HG03354 (cell line): ENCODE measurements around the gene LSM5.

Source experiments
- ATAC-seq: cut with Tn5 transposase; IDR thresholded peaks from one replicate; pipeline ENCODE4 v1.9.1; 2021; ENCODE audit warnings: mild to moderate bottlenecking; ENCODE audit not compliant: unreplicated experiment, poor library complexity, severe bottlenecking

The LSM5 gene

DNA sequence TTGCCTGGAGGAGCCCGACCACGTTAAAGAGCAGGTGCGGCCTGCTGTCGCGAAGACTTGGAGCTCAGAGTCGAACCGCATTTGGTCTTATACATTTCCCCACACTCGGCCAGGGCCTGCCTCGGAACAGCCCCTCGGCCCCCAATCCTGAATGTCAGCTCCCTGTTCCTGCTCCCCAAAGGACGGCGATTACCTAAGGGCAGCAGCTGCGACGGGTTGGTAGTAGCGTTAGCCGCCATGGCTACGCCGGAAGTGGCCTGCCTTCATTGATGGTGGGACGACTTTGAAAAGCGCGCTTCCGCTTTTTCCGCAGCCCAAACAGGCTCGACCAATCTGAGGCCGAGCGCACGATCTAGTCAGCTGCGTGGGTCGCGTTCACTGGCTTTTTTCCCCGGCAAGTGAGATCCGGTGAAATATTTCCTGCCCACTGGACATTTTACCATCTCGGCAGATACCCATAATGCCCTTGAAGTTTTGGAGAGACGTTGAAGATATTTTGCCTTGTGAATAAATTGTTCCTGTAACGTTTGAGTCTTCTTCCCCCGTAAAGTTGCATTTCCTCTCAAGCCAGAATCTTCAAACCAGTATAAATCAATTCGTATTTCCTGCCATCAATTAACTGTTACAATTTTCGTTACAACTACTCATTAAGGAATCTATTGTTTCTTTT lies at the start of gene LSM5:
Gene LSM5, minus strand, starts transcription at position 254 of the 670 bp plus-strand sequence. Its CDS starts 15 bp downstream, at position 239.
- ATAC-seq: peak; percentile 87

DNA sequence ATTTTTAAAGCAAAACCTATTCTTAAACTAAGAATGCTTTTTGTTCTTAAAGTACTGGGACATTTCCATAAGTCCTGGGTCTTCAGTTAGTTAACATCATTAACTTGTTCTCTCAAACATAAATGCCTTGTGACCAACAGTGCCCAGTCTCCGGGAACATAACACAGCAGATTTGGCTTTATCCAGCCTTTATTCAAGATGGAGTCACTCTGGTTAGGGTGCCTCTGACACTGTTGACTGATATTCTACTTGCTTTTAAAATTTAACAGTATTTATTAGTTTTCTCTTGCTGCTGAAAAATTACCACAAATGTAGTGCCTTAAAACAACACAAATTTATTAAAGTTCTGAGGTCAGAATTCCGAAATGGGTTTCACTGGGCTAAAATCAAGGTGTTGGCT lies 49.2 kb upstream of the LSM5 start:
- ATAC-seq: no peak

DNA sequence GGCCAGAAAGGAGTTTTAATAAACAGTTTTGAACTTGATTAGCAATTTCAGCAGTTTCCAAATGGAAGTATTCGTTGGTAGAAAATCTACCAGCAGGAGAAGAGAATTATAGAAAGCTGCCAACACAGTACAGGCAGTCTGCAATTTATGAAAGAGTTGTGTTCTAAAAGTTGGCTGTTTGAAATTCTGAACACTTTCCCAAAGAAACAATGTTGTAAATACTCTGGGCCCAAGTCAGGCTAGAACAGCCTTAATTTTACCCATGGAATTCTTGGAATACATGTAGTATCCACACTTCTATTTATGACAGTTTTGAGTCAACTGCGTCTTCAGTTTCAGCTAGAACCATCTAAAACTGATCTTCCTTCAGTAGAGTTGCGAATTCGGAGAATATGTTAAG lies 47.6 kb upstream of the LSM5 start:
- no peak for ATAC-seq

DNA sequence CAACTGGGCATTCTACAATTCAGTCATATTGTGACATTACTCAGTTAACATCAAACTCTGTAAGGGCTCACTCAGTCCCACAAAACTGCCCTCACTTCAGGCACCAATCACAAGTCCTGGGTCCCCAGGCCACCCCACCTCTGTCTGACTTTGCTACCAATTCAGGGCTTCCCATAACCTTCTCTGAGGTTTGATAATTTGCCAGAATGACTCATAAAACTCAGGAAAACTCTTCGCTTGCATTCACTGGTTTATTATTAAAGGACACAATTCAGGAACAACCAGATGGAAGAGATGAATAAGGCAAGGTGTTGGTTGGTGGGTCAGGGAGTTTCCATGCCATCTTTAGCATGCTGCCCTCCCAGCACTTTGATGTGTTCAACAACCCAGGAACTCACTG lies 46.4 kb upstream of the LSM5 start:
- ATAC-seq: no peak

DNA sequence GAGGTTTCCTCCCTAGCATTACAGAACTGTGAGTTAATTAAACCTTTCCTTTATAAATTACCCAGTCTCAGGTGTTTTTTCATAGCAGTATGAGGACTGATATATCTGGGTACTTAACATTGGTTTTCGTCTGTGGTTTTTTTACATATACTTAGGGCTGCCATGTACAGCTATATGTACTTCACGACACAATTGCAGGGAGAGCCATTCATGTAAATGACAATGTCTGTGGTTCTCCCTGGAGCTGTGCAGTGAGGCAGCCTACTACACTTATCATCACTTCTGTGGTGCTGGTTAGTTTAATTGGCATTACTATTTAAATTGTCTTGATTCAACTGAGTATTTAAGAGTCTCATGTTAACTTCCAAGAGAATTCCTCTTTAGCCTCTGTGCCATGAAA lies 45.8 kb upstream of the LSM5 start:
- ATAC-seq: no peak

DNA sequence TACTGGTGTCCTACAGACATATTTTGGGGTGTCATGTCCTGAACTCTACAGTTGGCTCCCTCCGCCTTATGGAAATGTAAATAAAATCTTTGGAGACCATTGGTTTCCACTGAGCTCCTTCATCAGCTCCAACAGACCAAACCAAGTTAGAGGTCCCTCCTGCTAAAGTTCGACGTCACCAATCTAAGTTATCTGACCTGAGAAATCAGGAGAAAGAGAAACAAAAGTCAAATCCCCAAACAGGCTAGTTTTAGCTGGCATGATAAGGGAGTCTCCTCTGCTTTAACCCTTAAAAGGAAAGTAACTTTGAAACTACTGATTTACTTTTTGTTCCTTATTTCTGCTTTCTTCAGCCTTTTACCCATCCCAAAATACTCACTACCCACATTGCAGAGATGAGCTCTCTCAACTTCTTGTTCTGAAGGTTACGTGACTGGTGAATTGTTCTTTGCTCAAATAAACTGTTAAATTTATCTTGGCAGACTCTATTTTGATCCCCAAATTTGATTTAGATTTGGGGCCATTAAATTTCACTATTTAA lies 45.1 kb upstream of the LSM5 start:
- no peak for ATAC-seq

DNA sequence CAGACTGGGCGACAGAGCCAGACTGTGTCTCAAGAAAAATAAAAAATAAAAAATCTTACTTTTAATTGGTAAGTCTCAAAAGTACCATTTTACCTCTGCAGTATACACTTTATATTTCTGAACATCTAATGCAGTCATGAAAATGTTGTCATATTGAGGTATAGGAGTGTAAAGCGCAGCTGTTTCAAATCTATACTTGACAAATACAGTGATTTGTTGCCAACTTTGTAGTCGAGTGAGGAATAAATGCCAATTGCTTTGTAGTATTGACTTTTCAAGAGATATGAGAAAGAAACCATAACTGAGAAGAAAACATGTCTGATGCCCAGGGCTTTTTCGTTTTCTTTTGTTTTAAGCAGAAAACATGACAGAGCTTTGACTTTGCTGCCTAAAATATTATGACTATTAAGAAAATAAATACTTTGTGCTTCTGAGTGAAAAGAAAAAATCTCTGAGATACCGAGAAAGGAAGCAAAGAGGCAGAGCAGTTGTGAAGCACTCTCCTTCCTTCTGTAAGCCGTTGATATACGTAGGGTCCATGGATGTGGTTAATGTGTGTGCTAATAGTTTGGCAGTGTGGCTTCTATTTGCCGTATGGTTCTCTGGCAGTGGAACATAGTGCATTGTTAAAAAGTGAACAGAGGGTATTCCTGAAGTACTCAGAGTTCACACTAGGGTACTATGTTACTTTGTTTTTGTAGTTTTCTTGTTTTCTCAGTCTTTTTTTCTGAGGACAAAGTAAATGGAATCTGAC lies 43.3 kb upstream of the LSM5 start:
- no peak for ATAC-seq

DNA sequence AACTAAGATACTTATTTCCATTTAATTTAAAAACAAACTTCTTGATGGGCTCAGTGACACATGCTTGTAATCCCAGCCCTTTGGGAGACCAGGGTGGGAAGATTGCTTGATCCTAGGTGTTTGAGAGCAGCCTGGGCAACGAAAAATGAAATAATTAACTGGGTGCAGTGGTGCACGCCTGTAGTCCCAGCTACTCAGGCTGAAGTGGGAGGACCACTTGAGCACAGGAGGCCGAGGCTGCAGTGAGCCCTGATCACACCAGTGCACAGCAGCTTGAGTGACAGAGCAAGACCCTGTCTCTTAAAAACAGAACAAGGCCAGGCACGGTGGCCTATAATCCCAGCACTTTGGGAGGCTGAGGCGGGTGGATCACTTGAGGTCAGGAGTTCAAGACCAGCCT lies 42.5 kb upstream of the LSM5 start:
- no peak for ATAC-seq

DNA sequence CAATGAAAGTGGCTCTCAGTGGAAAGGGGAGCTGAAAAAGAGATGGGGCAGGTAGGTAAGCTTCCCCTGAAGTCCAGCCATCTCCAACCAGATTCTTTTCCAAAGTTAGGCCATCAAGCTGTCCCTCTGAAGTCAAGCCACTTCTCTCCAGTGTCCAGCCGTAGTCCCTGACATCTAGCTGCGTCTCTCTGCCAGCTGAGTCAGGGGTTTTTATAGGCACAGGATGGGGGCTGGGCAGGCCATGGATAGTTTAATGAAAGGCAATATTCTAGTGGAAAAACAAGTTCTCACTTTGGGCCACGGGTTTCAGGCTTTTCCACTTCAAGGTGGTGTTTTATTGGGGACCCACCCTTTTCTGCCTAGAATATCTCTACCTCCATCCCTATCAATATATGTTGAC lies 41.9 kb upstream of the LSM5 start:
- ATAC-seq: no peak

DNA sequence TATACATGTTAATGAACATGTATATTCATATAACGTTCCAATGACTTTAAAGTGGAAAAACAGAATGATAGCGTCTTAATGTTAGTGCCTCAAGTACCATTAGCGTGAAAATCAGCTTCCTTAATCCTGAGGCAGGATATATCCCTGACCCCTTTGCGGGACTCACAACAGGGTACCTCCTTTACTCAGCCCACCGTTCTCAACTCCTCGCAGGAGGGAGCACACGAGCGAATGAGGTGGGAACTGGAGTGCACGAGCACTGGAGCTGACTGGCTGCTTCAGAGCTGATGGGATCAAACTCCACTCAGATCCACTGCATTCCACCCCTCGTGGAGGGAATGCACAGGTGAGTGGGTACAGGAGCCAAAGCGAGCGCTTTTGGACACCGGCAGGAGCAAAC lies 41.2 kb upstream of the LSM5 start:
- no peak for ATAC-seq

DNA sequence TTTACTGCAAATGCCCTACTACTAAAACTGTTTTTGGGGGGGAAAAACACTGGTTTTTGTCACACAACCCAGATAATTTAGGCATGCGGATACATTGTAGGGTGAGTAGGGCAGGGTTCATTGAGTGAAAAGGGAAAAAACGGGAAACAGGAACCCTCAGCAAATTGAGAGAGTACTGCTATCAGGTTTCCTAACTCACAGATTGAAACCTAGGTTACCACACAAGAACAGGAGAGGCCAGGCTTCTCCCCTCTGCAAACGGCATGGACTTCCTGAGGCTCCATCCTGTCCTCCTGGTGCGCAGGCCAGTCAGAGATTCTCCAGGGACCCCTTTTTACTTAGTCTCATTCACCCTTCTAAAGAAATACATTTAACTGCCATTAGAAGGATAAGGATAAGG lies 35.7 kb upstream of the LSM5 start:
- no peak for ATAC-seq

DNA sequence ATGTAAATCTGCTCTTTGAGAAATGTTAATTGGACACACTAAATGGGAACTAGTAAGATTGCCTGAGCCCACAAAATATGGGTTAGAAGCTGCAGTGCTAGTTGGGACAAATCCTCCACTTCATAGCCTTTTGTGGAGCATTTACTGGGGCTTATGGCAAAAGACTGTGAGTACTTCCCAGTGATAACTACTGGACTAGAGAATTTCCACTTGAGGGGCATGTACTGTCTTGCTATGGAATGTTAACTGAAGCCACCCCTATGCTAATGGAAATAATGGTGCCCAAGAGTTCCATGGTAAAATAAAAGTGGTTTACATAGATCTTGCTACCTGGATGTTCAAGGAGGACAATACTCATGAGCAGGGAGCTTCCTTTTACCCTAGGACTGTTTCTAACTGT lies 34.5 kb upstream of the LSM5 start:
- ATAC-seq: no peak

DNA sequence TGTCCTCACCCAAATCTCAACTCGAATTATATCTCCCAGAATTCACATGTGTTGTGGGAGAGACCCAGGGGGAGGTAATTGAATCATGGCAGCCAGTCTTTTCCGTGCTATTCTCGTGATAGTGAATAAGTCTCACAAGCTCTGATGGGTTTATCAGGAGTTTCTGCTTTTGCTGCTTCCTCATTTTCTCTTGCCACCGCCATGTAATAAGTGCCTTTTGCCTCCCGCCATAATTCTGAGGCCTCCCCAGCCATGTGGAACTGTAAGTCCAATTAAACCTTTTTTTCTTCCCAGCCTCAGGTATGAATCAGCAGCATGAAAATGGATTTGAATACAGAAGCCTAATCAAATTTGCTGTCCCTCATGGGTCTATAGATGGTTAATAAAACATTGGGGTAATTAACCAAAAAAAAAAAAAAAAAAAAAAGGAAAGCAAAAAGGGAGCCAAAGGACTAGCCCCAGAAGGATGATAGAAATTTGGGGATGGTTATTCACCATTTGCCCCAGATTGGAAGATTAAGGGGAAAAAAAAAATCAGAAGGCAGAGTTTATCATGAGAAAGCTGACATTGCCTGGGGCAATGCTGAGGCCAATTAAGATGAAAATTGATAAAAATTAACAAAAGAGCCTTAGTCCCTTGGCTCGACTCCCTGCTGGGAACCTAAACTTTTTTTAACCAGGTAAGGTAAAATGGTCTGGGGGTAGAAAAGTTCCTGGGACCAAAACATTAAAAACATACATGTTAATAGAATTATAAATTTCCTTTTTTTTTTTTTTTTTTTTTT lies 32.8 kb upstream of the LSM5 start:
- no peak for ATAC-seq

DNA sequence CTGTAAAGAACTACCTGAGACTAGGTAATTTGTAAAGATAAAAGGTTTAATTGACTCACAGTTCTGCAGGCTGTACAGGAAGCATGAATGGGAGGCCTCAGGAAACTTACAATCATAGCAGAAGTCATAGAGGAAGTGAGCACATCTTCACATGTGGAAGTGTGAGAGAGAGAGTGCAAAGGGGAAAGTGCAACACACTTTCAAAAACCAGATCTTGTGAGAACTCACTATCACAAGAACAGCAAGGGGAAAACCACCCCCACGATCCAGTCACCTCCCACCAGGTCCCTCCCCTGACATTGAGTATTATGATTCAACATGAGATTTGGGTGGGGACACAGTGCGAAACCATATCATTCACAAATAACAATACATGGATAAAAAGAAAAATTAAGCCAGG lies 29.6 kb upstream of the LSM5 start:
- no peak for ATAC-seq

DNA sequence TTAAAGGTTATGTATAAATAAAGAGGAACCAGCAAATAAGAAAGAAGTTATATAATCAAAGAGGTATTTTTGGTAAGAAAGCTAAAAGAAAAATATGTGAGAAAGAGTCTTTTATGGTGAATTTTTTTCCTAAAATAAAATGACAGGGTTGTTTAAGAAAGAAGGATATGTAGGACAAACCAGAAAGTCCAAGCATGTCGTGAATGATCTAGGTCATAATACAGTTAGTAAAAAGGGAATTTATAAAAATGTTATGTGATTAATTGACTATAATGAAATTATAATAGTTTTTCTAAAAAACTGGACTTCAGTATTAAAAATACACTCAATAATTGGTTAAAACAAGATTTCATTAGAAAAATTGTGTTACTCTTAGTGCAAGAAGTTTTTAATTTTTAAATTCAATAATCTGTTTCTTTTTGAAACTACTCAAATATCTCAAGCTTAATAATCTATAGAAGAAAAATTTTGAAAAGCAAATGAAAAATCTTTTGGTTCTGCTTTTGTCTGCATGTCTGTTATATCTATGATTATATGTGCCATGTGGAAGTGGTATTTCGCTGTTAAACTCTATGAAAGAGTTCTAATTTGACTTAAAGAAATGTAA lies 28.5 kb upstream of the LSM5 start:
- no peak for ATAC-seq

DNA sequence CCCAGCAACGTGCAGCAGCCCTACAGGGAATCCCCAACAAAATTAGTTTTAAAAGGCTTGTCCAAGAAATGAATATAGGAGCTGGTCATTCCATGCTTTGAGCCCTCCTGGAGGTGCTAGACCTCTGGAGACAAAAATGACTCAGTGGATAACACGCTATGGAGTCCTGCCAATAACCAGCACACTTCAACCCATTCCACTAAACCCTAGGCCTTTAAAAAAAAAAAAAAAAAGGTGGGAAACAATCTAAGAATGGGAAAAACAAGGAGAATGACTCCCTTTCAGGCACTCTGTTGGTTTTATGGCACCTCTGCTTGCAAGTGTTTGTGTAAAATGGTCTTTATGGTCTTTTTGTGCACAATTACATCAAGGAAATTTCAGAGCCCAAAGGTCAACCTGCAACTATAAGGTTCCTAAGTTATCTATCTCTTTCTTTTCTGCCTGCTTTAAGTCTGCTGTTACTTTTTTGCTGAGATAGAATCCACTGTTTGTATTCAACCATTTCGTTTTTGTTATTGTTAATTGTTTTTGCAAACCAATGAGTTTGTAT lies 26.4 kb upstream of the LSM5 start:
- ATAC-seq: no peak

DNA sequence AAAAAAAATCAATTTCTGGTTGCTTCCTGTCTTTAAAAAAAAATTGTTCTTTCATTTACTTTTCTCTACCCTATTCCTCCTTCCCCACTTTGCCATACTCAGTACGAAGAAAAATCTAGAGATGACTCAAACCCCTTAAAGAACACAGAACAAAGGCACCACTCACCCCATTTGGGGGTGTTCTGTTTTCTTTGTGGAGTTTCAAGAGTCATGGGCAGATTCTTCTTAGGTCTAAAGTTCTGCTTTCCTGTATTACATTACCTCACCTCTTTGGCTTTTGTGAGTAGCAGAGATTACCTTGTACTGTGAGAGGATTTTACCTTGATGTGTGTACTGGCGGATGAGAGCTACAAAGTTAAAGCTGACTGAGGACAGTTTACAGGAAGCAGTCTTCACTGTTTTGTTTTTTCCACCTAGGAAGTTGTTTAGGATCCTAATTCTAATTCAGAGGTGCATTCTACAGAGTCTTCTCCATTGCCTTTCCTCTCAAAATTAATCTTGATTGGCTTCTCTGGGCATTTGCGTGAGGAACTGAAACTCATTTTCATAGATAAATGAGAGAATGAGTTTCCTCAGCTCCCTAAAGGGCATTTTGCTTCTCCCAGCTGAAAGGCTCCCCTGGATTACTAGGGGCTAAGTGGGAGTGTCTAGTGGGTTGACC lies 25.8 kb upstream of the LSM5 start:
- peak; percentile 76 for ATAC-seq

DNA sequence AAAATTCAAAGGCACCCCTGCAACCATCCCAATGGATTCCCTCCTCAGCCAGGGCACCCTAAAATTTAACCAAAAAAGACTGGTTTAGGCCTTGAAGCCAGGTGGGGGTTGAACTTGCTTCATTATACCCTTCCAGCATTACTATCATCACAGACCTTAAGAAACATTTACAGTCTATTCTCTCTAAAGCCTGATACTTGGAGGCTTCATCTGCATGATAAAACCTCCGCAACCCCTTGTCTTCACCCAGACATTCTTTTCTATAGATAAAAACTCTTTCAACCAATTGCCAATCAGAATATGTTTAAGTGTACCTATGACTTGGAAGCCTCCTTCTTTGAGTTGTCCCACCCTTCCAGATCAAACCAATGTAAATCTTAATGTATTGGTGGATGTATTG lies 23.0 kb upstream of the LSM5 start:
- no peak for ATAC-seq

DNA sequence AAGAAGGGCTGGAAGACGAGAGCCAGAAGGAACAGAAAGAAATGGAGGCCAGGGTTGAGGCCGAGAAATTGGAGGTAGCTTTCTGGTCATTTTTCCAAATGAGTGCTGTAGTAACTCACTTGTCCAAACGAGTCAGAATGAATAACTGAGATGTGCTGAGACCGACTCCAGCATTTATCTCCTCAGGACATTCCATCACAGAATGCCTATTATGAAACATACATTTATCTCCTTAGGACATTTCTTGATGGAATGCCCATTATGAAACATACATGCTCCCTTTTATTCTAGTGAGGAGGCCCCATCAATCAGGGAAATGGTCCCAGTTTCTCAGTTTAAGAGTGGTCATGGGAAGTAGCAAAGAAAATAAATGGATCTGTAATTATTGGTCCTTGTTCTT lies 21.6 kb upstream of the LSM5 start:
- ATAC-seq: no peak
